ENCODE data around the gene TNFSF9.
"Not testable (repeated sequence)": the region's sequence is repeated elsewhere in the genome, so short reads cannot be mapped to it uniquely, and the experiment has no call there.

TNFSF9 gene

DNA sequence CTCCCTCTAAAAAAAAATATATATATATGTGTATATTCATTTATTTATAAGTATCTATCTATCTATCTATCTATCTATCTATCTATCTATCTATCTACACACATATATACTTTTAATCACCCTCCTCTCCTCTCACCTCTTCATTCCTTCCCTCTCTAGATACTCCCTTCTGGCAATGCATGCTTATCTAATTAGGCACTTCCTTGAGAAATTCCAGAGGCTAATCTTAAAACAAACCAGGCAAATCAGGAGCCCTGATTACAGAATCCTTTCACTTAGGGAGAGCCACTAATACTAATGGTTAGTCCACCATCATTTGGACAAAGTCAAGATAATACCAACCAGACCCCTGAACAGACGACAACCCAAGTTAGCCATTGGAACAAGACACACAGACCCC lies 42.5 kb downstream of the TNFSF9 start:
- DNase-seq, result no peak

DNA sequence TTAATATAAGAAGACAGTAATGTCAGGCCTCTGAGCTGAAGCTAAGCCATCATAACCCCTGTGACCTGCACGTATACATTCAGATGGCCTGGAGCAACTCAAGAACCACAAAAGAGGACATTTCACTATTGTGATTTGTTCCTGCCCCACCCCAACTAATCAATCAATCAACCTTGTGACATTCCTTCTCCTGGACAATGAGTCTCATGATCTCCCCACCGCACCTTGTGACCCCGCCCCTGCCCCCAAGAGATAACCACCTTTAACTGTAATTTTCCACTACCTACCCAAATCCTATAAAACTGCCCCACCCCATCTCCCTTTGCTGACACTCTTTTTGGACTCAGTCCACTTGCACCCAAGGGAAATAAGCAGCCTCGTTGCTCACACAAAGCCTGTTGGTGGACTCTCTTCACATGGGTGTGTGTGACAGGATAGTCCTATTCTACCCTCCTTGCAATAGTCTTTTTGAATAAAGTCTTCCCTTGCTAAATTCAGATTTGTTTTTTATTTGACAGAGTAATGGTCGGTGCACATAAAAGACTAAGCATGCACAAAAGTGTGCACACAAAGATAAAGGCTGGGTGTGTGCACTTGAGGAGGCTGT lies 46.1 kb downstream of the TNFSF9 start:
- no peak for DNase-seq

DNA sequence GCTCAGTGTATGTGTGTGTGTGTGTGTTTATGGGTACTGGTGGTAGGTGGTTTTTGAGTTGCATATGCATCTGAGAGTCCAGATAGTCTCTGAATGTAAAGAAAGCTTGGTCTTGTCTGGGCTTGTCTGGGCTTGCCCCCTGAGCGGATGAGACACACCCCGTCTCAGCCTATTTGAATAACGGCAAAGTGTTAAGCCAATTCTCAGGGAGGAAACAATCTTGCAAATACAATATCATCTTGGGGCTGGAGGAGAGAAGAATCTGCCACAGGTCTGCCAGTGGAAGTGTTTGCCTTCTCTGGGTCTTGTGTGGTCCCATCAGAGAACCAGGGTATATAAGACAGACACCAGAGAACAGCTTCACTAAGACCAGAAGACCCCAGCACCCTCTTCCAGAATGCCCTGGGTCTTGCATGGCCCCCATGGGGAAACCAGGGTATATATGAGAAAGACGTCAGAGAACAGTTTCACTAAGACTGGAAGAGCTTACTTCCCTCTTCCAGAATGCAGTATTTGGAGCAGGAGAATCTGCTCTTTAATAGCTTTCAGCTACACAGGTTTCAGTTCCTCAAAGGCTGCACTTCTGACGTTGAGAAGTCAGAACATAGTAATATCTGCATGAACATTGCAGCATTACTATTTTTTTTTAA lies 46.8 kb downstream of the TNFSF9 start:
- DNase-seq, result no peak

DNA sequence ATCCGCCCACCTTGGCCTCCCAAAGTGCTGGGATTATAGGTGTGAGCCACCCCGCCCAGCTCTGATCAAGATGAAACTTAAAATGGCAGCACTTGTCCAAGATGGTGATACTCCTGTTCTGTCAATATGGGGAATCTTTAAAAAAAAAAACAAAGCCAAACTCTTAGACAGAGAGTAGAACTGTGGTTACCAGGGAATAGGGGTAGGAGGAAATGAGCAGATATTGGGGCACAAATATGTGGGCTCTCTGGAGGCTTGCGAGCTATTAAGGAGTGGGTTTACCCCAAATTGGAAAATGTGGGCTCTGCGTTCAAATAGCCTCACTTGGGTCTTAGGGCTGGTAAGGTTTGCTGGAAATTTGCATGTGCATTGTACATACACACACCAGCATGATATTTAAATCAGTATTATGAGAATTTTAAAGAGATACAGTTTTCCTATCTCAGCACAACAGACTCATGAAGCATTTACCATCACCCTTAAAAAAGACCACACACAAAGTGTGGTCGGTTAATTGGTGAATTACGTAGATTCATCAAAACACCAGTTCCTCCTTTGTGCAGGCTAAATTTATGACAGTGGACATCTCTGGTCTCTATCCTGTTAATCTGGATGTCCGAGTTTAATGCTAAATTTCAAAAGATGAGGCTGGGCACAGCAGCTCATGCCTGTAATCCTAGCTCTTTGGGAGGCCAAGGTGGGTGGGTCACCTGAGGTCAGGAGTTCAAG lies 48.8 kb downstream of the TNFSF9 start:
- DNase-seq, result no peak

DNA sequence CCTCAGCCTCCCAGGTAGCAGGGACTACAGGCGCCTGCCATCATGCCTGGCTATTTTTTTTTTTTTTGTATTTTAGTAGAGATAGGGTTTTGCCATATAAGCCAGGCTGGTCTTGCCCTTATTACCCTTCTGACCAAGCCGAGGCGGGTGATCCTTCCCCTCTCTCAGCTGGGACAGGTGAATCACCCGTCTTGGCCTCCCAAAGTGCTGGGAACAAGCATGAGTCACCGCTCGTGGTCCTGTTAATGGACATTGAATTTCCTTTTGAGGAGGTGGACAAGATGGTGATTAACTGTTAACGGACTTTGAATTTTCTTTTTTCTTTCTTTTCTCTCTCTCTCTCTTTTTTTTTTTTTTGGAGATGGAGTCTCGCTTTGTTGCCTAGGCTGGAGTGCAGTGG lies 49.5 kb downstream of the TNFSF9 start:
- DNase-seq, result no peak

DNA sequence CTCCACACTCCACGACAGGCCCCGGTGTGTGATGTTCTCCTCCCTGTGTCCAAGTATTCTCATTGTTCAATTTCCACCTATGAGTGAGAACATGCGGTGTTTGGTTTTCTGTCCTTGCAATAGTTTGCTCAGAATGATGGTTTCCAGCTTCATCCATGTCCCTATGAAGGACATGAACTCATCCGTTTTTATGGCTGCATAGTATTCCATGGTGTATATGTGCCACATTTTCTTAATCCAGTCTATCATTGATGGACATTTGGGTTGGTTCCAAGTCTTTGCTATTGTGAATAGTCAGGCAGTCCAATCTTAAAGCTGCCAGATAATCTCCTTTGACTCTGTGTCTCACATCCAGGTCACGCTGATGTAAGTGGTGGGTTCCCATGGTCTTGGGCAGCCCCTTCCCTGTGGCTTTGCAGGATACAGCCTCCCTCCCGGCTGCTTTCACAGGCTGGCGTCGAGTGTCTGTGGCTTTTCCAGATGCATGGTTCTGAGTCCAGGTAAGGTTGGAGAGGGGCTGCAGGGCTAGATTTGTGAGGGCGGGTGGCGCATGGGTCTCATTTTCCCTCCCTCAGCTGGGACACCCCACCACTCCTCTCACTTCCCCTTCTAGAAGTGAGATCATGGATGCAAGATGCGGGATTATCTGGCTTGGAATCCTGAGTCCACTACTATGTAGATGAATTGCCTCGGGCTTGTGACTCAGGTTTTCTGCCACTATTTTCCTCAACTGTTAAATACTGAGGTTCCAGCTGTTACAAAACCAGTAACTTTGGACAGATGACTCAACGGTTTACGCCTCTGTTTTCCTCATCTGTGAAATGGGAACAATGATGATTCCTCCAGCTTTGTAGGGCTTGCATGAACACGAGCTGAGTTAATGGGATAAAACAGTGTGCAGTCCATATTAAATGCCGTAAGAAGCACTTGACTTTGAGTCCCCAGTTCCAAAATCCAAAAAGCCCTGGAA lies 52.0 kb downstream of the TNFSF9 start:
- DNase-seq, result not testable (repeated sequence)

Measured in activated effector memory CD4-positive, alpha-beta T cell treated with Interleukin-2 at 50 U/mL for 16 hours (primary cell).